RPMI7951 (cell line): ENCODE results near the gene PON2. TPM values are rescaled to one million over a fixed set of nuclear protein-coding genes. Genes with fewer than 3 reads are reported as not detected.
"Not testable (repeated sequence)": the region's sequence is repeated elsewhere in the genome, so short reads cannot be mapped to it uniquely, and the experiment has no call there.

Experiments
- DNase-seq: peaks from one replicate; pipeline ENCODE4 v3.0.0-alpha.2; 2012; ENCODE audit warnings: low read depth
- total RNA-seq: library from RNA; depleted of rRNA; stranded (reverse); fragments of >200 nt; shearing (Covaris generic); gene quantifications from 2 replicates; pipeline ENCODE4 v1.2.3, GENCODE V29; 2014; rRNA removed

The PON2 gene
- total RNA-seq: 164 and 183 TPM in 2 replicates

- peak; percentile 83 for DNase-seq
Measured at GRCh38 chr7:95434557-95435421, at the start of gene PON2. PON2 (minus strand) TSS chr7:95435028; CDS start chr7:95434951, 77 bp downstream.

DNA sequence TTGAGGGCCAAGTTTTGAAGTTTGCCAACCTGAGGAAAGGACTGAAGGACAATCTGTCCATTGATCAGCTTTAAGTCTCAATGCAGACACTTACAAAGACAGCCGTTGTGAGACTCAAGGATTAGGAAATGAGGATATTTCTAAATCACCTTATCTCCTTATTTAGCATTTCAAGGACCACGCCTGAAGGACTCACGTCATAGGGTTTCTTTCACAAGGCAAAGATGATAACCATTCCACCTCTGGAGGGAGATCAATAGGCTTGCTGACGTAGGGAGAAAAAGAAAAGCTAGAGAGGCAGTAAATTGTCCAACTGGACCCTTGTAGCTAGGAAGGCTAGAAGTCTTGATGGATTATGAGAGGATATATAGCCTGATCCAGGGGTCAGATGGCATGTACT lies 47.6 kb upstream of the PON2 start:
- no peak for DNase-seq

DNA sequence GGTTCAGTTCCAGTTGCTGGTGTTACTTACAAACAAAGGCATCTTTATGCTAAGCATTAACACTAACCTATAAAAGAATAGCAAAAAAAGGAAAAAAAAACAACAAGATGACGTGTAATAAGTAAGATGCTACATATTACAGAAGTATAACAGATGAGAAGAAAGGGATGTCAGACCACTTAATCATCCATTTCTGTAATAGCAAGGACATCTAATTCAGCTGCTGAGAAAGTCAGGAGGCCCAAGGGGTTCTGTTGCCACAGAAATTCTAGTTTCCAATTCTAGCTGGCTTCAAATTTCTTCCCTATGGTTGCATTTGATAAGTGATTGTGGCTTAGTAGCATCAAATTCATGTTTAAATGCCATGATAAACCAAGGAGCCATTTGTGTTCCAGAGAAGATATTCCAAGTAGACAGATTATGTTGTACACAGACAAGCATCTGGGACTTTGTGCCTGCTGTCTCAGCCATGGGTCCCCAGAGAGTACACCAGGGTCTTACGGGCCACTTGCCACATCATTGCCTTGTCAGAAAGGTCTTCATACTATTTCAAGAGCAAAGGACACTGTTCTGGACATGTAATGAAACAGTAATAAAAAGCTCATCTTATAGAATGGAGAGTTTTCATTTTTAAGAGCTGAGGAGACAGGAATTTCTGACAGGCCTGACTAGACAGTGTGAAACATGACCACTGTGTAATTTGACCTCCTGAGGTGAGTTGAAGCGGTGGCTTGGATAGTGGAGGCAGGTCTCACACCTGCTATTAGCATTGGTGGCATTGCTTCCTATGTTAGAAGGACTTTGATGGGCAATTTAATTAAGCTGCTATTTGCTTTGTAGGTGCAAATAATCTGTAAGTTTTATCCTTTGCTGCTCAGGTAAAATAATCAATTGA lies 46.7 kb upstream of the PON2 start:
- DNase-seq: no peak

GRCh38 chr7:95479992-95480624 lies 45.3 kb upstream of the PON2 start:
- DNase-seq: no peak

- peak; percentile 72 for DNase-seq
Measured at GRCh38 chr7:95478272-95479037, 43.6 kb upstream of the PON2 start.

- DNase-seq: peak; percentile 77
Measured at GRCh38 chr7:95476904-95477594, 42.2 kb upstream of the PON2 start.

DNA sequence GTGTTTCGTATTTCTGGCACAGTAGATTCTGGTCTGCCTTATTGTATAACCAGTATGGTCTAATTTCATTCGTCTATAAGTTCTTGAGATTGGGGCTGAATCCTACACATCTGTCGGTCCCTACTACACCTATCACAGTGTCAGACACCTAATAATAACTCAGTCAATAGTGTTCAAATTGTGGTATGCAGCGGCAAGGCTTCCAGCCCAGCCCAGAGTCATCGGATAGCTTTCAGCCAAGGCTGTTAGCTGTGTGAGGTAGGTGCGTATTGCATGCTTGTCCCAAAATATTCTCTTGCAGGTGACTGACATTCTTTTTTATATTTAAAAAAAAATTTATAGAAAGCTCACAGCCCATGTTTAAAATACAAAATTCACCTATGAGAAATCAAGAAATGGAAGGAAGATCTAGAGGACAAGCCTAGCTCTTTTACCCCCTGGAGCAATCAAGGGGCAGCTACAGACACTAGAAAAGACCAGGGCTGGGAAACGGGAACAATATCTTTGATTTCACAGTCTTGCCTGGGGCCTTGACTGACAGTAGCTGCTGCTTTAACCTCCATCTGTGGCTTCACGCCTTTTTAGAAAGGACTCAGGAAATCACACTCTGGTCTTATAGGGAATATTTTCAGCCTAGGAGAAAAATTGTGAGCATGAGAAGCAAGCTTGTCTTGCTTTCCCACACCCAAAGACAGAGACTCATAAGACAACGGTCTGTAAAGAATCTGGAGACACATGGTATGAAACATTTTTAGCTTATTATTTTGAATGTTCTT lies 41.4 kb upstream of the PON2 start:
- peak; percentile 65 for DNase-seq

DNA sequence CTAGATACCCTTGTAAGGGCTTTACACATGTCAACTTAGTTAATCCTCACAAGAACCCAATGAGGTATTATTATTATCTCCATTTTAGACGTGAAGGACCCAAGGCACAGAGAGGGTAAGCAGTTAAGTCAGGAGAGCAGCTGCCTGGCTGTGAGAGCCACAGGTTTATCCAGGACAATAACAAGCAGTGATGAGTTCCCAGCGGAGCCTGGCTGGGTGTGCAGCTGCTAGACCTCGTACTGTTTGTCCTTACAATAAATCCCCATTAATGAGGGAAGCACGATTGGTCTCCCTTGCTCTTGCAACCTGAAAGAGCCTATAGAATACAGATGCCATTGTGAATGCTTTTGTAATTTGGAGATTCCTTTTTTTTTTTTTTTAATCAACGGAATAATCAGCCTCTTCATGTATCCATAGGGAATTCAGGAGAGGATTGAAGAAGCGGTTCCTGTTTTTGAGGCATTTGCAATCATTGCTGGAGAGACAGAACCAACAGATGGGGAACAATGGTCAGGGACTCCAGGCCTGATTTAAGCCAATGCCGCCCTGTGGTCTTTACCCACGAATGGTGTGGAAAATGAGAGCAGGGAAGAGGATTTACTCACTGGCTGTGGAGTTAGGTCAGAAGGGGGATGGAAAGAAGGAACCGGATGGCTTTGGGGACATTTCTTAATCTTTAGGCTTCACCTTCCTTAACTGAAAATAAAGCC lies 38.6 kb upstream of the PON2 start:
- no peak for DNase-seq

DNA sequence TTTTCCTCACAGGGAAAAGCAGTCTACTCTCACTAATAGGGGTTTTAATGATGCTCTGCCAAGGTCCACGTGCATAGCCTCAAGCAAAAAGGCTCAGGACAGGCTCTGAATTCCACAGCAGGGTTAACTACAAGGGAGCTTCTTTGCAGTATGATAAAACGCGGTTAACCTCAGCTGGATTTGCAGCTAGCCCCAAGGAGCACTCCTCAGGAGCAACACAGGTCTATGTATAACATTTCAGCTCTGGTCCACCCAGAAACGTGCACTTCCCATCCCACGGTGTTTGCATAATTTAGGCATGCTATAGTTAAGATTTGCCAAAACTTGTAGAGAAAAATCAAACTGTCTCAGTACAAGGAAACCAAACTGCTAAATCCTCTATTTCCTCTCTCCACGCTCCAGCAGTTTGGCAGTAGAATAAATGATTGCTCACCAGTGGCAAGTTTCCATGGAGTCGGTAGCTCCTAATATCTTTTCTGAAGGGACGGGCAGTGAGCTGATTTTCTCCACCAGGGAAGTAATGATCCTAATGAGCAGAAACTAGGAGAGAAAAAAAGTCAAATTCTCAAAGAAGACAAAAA lies 37.8 kb upstream of the PON2 start:
- DNase-seq: peak; percentile 93

DNA sequence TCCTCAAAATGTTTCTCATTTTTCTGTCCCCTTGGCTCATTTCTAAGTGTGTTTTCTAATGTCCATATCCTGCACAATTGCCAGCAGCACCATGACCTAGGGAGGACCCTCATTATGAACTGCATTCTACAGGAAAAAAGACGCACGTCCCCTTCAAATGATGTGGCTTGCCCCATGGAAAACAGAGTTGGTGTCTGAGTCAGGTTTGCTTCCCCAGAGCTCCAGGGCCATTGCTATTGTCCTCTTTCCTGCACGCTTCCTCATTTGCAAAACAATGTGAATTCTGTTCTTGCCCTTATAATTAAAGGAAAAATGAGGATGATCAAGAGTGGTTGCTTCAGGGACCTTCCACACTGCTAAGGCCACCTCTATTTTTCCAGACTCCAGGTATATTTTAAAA lies 36.2 kb upstream of the PON2 start:
- DNase-seq: no peak

DNA sequence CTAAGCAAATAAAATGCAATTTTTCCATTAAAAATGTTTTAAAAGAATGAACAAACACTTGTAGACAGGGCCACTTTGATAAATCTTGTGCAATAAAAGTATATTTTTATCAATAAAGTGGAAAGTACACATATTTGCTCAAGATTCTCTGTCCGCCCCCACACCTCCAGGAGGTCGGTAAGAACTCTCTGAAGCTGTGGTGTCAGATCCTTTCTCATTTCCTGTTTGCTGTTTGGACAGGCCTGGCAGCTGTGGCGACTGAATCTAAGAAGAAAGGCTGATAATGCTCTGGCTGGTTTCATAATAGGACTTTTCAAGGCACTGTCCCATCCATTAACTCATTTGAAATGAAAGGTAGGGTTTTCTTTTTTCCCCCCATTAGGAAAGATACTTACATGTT lies 35.6 kb upstream of the PON2 start:
- peak; percentile 62 for DNase-seq

GRCh38 chr7:95469848-95470247 lies 35.0 kb upstream of the PON2 start:
- DNase-seq: no peak

DNA sequence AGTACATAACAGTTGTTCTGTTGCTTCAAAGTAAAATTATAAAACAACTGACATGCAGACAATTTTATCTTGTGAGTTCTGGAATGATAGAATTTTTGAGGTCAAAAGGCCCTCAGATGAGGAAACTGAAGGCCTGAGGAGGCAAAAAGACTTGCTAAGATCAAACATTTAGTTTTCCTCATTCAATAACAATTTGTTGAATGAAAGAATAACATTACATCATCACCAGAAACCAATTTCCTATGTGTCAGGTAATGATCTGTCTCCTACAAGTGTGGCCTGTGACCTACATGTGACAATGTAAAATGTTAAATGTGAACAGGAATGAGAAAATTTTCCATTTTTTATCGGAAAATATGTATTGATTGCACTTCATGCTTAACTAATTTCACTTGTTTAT lies 34.4 kb upstream of the PON2 start:
- DNase-seq: no peak

DNA sequence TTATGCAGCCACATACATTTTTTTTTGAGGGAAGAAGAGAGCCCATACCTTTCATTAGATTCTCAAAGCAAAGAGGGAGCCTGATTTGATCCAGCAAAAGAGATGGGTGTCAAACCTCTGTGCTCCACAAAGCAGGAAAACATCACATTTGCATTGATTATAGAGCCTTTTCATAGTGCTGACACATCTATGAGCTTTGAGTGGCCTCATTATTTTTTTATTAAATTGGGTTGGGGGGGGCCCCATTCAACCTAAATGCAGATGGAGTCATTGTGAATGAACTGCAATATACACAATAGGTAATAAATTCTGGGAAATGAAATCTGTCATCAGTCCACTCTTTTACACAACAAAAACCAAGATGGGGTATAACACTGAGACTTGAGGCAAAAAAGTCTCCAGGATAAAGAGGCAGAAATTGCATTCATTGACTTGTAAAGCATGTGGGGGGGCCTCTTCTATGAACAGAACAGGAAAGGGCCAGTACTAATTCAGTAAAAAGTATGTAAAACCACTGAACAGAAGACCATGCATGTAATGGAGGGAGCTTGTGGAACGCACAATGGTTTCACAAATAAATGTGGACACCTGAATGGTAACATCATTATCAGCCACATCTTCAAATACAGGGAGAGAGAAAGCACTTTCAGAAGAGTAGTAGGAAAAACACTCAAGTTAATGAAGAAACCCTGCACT lies 33.2 kb upstream of the PON2 start:
- no peak for DNase-seq

- DNase-seq: not testable (repeated sequence)
Measured at GRCh38 chr7:95460653-95461052, 25.8 kb upstream of the PON2 start.

DNA sequence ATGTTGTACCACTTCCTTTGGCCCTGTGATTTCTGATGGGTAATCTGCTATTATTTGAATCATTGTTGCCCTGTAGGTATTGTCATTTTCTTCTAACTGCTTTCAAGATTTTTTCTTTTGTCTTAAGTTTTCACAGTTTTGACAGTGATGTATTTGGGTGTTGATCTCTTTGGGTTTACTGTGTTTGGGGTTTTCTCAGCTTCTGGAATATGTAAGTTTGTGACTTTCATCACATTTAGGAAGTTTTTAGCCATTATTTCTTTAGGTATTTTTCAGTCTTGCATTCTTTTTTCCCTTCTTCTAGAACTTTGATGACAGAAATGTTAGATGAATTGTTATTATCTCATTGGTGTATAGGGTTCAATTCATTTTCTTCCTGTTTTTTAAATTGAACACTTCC lies 23.1 kb upstream of the PON2 start:
- no peak for DNase-seq

- DNase-seq: no peak
Measured at GRCh38 chr7:95454438-95455045, 19.7 kb upstream of the PON2 start.

- DNase-seq: no peak
Measured at GRCh38 chr7:95446618-95447017, 11.8 kb upstream of the PON2 start.
